HG03354 (cell line): ENCODE data around the gene CD101.

ENCODE experiments used
- ATAC-seq: cut with Tn5 transposase; IDR thresholded peaks from one replicate; pipeline ENCODE4 v1.9.1; 2021; ENCODE audit warnings: mild to moderate bottlenecking; ENCODE audit not compliant: unreplicated experiment, poor library complexity, severe bottlenecking

The CD101 gene

DNA sequence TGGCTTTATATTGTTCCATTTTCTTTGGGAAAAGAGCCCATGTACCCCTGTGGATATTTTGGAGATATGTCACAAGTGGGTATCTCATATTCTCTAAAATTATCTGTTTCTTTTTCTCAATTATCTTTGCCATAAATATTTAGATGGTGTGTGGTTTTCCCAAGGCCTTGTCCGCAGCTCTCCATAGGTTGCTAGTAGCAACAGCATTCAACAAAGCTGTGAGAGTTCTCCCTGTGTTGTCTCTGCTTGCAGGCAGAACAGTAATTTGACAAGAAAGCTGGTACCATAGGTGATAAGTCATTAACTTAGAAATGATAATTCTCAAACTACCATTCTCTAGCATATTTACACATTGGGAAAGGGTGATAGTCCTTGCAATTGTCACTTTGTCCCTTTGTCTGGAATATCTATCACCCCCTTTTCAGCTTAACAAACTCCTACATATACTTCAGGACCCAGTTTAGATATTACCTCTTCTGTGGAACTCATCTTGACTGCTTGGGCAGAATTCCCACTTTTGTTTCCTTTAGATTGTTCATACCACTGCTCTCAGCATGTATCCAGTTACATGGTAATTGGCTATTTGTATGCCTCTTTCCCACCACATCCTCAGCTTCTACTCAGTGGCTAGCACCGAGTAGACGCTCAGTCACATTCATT is 8.9 kb downstream of the CD101 start:
- ATAC-seq, result no peak

DNA sequence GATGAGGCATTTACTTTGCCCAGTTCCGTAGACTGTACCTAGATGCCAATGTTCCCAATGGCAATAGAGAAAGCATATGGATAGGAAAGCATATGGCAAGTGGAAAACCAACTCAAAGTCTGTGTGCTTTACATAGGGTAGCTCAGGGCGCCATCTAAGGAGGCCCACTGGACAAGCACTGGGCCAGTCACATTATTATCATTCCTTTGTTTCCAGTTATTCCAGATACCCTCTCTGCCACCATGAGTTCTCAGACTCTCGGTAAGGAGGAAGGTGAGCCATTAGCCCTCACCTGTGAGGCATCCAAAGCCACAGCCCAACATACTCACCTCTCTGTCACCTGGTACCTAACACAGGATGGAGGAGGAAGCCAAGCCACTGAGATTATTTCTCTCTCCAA is 9.8 kb downstream of the CD101 start:
- no peak for ATAC-seq

DNA sequence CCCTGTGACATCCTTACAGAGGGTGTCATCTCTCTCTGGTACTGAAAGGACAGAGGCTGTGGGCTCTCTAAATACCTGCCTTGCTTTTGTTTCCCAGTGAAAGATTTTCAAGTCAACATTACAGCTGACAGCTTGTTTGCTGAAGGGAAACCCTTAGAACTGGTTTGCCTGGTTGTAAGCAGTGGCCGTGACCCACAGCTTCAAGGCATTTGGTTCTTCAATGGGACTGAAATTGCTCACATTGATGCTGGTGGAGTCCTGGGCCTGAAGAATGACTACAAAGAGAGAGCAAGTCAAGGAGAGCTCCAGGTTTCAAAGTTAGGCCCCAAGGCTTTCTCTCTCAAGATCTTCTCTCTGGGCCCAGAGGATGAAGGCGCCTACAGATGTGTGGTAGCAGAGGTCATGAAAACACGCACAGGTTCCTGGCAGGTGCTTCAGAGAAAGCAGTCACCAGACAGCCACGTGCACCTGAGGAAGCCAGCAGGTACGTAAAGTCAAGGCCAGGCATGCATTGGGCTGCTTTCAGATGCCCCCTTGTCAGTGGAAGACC is 11.8 kb downstream of the CD101 start:
- no peak for ATAC-seq

DNA sequence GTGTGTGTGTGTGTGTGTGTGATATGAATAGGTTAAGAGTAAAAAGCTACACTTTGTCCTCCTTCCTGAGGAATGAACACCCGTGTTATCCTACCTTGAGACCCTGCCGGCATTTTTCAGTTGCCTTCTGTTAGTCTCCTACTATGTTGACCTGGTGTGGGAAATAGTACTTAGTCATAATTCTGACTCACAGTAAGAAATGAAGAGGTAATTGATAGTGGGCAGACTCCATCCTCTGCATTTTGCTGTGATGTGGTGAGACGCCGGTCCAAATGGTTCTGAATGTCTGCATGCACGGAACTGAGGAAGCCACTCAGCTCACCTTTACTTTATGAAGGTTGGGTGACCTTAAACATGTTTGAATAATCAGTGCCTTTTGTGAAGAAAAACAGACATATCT is 12.6 kb downstream of the CD101 start:
- ATAC-seq, result no peak

DNA sequence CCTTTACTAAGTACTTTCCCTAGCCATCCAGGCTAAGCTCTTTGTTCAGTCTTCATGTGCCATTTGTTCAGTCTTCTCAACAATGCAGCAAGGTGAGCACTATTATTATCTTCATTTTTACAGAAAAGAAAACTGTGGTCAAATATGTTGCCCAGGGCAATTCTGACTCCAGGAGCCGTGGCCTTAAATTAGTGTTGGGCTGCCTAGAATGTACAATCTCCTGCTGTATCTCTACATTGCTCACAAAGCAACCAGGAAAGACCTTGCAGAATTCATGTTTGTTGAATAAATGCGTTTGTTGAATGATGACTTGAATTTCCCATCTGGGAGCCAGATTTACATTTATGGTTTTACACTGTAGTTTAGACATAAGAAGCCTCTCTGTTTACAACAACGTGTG is 14.2 kb downstream of the CD101 start:
- no peak for ATAC-seq

DNA sequence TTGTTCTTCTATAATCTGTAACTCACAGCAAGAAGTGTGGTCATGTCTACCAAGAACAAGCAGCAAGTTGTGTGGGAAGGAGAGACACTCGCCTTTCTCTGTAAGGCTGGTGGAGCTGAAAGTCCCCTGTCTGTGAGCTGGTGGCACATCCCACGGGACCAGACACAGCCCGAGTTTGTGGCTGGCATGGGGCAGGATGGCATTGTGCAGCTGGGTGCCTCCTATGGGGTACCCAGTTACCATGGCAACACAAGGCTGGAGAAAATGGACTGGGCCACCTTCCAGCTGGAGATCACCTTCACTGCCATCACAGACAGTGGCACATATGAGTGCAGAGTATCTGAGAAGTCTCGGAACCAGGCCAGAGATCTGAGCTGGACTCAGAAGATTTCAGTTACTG is 15.5 kb downstream of the CD101 start:
- ATAC-seq, result no peak

DNA sequence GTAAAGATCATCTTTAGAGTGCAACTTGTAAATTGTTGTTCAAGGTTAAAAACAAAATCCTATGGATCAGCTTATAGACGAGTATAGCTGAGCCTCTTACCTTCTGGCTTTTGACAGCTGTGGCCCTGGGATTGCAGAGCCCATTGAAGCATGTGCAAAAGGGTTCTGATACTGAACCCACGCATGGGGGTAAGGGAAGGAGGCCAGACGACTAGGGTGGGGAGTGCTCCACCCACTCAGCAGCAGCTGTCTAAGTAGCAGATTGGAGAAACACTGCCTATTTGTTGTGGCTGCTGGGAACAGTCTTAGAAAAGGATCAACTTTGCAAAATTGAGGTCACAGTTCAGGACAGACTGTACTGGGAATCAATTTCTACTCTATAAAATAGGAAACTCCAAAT is 16.1 kb downstream of the CD101 start:
- ATAC-seq, result no peak

DNA sequence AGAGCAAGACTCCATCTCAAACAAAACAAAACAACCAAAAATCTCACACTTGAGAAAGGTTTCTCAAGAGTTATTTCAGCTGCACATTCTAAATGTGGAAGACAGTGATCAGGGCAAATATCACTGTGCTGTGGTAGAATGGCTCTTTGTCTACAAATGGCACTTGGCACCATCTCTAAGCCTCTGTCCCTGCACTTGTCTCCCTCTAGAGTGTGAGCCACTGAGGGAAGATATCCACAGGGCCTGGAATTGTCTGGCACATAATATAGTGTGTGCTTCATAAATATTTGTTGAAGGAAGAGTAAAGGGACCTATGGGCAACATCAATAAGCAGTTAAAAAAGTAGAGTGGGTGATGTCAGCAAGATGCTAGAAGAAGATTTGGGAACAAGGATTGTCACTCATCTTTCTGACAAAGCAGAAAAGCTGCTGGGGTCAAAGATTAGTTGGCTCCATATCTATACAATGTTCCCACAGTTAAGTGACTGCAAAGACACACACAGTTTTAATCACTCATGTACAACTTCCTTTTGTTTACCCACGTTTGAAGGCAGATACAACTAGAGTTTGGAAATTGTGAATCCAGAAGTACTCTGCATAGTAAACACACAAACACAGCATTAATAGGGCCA is 19.1 kb downstream of the CD101 start:
- ATAC-seq, result no peak

DNA sequence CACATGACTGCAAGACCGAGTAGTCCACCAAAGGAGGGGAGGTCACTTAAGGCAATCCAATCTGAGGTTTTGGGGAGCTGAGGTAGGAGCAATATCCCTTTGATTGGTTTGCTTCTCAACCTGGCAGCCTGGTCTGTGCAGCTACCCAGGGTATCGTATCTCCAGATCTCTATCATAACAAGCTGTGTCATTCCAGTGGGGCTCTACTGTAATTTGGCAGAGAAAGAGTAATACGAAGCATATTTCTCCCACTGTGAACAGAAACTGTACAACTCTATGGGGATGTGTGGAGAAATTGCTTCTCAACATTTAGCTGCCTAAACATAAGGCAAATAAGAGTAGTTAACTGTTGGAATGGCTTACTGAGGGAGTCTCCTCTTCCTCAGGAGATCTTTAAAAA is 20.6 kb downstream of the CD101 start:
- no peak for ATAC-seq

DNA sequence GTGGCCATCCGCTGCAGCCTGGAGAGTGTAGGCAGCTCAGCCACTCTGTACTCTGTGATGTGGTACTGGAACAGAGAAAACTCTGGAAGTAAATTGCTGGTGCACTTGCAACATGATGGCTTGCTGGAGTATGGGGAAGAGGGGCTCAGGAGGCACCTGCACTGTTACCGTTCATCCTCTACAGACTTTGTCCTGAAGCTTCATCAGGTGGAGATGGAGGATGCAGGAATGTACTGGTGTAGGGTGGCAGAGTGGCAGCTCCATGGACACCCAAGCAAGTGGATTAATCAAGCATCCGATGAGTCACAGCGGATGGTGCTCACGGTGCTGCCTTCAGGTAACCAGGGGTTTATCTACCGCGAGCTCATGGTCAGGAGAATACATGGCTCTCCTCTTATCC is 24.0 kb downstream of the CD101 start:
- ATAC-seq, result no peak

DNA sequence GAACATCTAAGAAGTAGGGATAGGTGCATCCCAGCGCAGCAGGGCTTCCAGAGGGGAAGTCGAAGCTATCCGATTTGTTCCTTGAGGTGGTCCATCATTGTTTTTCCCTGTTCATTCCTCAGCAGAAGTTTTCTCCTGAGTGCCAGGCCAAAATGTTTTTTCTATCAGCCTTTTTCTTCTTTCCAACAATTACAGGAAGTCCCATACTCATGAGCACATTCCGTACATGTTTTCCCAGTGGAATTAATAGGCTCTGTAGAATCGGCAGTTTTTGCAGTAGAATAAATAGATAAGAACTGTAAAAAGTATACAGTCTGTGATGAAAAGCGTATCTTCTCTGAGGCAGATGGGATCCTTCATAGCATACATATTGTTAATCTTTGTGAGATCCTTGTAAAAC is 24.8 kb downstream of the CD101 start:
- ATAC-seq, result no peak

DNA sequence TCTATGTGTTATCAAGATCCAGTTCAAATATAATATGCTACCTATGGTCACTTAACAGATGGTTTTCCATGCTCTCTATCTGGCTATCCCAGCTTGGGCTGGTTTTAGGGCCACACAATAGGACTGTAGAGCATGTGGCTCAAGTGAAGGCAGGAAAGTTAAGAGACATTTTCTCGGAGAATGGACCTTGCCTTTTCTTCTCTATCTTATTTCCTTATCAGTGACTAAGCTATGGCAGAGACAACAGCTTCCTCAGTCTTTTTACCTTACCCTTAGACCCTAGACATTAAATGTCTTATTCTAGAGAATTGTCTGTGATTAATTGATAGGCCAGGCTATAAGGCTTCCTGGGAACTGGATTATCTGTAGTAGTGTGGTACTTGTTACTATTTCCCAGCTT is 28.1 kb downstream of the CD101 start:
- ATAC-seq, result no peak

DNA sequence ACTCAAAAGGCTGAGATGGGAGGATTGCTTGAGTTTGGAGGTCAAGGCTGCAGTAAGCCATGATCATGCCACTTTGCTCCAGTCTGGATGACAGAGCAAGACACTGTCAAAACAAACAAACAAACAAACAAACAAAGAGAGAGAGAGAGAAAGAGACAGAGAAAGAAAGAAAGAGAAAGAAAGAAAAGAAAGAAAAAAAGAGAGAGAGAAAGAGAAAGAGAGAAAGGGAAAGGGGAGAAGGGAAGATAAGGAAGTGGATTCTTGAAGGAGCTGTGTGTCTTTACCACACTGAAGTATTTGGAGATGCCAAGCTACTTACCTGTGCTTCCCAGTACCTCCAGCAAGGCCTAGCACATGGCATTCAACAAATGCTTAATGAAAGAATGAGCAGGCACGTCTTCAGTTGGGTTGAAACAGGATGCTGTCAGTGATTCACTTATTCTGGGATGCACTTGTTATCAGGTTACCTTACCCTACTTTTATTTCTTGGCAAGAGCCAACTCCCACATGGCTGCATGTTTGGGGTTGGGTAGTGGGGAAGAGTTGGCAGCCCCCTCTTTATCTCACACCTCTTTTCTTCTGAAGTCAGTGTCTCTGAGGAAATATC is 28.8 kb downstream of the CD101 start:
- ATAC-seq, result no peak

DNA sequence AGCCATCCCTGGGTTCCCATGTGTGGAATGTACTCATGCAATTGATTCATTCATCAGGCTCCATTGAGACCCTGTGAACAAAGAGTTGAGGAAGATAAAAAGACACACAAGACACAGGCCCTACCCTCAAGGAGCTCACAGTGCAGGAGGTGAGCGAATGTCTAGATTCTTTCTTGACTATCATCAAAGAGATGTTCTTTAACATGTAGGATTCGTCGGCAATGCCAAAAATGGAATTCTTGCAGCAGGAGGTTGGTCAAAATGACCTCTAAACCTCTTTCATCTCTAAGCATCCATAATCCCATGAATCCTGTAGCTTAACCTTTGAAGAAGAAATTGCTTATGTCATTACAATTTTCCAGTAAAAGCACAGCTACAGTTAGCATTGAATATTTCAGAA is 30.7 kb downstream of the CD101 start:
- ATAC-seq, result no peak

DNA sequence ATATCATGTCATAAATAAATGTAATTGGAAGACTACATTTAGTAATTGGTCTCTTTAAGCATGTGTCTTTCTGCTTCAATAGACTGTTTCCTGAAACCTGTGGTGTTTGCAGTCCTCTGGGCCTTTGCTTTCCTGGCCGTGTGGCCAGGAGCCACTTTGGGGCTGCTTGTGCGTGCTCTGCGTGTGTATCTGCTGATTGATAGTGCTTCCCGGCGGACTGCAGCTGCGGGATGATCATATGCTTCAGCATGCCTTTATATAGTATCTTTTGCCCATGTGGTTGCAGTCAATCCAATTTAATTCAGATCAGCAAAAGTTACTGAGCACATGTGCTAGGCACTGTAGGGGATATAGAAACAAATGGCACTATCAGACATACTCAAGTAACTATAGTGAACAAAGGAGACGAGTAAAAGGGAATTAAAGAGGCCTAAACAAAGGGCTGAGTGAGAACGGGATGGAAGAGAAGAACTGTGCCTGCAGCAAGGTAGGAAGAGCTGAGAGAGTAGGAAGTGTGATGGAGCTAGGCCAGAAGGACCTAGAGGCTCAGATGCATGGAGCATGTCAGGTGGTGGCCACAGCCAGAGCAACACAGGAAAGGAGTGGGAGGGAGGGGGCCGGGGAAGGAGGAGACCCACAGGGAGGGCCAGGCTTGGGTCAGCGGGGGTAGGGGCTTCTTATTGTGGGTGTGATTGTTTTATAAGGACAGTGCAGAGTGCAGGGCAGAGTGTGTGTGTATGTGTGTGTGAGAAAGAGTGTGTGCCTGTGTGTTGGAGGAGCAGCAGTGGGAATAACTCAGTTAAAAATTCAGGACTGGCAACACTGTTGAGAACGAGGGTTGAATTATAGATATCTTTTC is 31.4 kb downstream of the CD101 start:
- ATAC-seq, result no peak

DNA sequence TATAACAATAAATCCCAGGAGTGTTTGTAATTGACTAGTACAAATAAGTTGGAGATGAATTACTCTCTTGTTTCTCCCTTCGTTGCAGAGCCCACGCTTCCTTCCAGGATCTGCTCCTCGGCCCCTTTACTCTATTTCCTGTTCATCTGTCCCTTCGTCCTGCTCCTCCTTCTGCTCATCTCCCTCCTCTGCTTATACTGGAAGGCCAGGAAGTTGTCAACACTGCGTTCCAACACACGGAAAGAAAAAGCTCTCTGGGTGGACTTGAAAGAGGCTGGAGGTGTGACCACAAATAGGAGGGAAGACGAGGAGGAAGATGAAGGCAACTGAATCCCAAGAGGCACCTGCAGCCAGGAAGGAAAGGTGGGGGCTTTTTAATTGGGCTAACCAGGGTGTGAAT is 32.2 kb downstream of the CD101 start:
- ATAC-seq, result no peak

DNA sequence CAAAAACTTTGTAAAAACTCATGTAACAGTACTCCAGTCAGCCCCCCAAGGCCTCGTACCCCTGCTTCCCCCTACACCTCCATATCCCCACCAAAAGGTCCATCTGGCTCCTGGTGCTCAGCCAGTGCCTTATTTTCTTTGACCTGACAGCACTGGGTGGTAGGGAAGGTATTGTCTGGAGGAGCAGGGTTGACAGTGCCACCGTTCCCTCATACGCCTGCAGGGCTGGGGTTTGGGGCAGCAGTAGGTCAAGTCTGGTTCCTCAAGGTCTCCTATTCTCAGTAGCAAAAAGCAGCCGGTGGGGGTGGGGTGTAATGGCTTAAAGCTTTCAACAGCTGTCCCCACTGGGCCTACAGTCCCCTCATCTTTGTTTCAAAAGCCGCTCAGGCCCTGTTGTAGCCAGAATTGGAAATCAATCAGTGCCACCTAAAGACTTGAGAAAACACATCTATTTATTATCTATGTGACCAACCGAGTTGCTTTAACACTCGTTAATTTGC is 33.3 kb downstream of the CD101 start:
- ATAC-seq, result no peak

DNA sequence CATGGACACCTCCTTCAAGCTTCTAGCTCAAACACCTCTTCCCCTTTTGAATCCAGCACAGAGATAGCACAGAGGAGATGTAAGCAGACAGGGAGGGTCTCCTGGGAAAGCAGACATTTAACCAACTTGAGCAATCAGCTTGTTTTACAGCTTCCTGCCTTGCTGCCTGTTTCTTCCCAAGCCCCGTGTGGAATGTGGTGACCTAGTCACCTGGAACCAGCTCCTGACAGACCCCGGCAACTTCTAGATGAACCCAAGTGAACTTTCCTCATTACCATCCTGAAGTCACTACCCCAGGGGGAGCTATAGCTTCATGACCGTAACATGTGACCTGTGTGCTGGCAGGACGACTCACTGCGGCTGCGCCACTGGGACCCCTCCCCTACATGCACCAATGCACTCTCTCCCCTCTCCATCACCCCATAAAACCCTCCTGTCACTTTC is 34.5 kb downstream of the CD101 start:
- no peak for ATAC-seq

DNA sequence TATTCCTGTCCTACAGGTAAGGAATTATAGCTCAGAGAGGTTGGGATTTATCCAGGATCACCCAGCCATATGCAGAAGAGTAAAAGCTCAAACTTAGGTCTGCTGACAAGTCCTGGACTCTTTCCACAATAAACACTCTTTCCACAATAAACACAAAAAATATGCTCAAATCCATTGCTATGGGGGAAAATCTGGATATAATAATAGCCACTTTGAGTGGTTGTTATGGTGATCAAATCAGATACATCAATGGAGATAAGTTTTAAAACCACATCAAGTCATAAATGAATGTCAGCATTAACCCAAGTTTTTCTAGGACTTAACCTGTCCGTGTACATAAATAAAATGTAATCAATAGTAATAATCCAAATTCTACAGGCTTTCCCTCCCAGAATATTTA is 36.2 kb downstream of the CD101 start:
- ATAC-seq, result no peak

DNA sequence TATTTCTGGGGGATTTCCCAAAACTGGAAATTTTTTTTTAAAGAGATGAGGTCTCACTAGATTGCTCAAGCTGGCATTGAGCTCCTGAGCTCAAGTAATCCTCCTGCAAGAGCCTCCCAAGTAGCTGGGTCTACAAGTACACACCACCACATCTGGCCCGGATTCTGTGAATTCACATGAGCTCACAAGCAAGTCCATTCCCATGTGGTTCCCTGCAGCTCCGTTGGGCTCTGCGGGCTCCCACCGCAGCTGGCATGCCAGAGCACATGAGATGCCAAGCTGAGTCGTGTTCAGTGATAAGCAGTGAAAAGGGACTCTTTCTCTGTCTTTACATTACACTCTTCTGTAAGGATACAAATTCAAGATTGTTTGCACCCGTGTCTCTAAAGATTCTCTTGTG is 36.7 kb downstream of the CD101 start:
- ATAC-seq, result no peak
